ENCODE measurements around the gene PXMP4. TPM values are rescaled to one million over a fixed set of nuclear protein-coding genes. Genes with fewer than 3 reads are reported as not detected.

PXMP4 gene
- total RNA-seq, 1 donor from 2014 or later: 14.3 TPM

DNA sequence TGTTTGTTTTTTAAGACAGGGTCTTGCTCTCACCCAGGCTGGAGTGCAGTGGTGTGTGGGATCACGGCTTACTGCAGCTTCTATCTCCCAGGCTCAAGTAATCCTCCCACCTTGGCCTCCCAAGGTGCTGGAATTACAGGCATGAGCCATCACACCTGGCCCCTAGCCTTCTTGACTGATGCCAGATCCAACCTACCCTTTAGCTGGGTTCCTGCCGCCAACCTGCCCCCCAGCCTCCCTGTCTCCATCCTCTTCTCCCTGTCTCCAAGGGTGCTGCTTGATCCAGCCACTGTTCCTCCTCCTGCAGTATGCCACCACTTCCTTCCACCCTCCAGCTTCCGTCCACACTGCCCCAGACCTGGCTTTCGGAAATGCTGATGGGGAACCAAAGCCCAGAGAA lies 61.2 kb downstream of the PXMP4 start:
- intact Hi-C loops (cut with micrococcal nuclease): no loop called here

DNA sequence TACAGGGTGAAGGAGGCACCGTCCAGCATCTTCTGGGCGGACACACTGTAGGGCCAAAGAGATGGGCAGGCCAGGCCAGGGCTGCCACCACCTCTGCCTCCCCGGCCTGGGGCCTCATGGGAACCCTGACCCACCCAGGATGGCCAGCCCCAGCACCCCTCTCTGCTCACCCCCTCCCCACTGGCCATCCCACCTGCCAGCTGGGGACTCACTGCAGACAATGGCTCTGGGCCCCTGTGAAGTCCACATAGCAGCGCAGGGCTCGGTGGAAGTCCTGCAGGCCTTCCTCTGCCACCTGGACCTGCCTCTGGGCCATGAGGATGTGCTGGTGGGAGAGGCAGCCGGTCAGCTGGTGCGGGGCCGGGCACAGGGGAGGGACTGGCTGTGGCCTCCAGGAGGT lies 61.6 kb downstream of the PXMP4 start:
- intact Hi-C loops (cut with micrococcal nuclease): no loop called here

GRCh38 chr20:33657704-33658095 lies 62.4 kb downstream of the PXMP4 start:
- intact Hi-C loops (cut with micrococcal nuclease): no loop called here

DNA sequence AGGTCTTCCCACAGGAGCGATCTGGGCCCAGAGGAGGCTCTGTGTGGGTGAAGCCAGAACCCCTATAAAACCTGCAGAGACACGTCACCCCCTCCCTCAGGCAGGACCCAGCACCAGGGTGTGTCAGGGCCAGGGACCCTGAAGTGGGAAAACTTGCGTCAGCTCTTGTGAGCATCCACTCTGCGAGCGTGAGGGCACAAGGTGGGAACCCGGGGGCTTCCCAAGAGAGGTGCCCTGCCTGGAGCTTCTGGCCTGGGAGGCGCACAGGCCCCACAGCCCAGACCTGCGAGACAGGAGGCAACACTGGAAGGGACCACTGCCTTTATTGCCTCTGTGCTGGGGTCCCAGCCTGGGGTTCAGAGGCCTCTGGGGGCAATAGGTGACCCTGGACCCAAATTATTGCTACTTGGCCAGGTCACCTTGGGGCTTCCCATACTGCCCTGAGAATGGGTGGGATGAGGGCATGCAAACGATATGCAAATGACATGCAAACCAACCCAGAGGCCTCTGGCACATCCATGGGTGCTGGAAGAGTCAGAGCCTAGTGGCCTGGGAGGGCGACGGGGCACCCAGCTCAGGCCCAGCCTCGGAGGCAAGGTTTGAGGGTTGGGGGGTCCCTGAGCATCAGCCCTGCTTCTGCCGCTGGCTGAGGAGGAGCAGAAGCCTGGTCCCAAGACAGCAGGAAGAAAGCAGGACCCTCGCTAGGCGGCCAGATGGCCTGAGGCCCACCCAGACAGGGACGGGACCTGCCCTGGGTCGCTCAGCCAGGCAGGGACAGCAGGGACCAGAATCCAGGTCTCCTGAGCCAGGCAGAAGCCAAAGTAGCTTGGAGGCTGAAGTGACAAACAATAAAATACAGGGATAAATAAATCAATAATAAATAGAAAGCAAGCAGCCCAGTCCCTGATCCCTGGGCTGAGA lies 63.1 kb downstream of the PXMP4 start:
- intact Hi-C loops (cut with micrococcal nuclease): no loop called here

- intact Hi-C loops (cut with micrococcal nuclease): no loop called here
Observed at GRCh38 chr20:33656010-33656782, 63.9 kb downstream of the PXMP4 start.

GRCh38 chr20:33655164-33655563 lies 64.9 kb downstream of the PXMP4 start:
- intact Hi-C loops (cut with micrococcal nuclease): no loop called here

- intact Hi-C loops (cut with micrococcal nuclease): no loop called here
Observed at GRCh38 chr20:33654680-33655161, 65.4 kb downstream of the PXMP4 start.

DNA sequence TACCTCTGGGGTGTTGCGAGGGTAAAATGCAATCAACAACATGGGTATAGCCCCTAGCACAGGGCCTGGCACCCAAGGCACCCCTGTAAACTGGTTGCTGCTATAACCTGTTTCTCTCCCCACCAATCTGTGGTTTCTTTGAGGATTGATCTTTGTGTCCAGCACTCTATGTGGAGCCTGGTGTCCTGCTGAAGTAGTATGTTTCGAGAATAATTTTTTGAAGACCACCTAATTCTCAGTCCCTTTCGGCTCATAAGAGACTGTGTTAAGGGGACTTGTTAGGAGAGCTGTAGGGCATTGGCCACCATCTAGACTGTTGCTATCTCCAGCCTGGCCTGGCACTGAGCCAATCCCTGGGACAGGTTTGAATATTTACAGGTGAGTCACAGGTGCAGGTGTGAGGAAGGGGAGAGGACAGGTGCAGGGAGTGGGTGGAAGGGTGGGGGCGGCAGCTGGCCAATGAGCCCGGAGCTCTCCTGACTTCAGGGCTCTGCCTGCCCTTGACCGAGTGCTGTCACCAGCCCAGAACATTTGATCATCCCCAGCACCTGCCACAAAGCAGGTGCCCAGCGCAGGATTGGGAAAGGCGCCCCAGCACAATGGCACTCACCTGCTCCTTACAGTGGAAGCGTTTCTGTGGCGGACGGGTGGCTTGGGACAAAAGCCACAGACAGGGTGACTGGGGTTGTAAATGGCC lies 66.1 kb downstream of the PXMP4 start:
- intact Hi-C loops (cut with micrococcal nuclease): no loop called here

GRCh38 chr20:33653218-33653899 lies 66.8 kb downstream of the PXMP4 start:
- intact Hi-C loops (cut with micrococcal nuclease): no loop called here

Other genes with a start within 250 kb of the PXMP4 start
- 18.9 and 19.4 TPM in 2 replicates for gene CBFA2T2, start 230.2 kb downstream of the PXMP4 start, total RNA-seq
- gene C20orf144, start 58.0 kb downstream of the PXMP4 start, total RNA-seq: 0.29 and 0.61 TPM in 2 replicates
- 3.1 and 3.6 TPM in 2 replicates for gene ACTL10, start 53.4 kb downstream of the PXMP4 start, total RNA-seq
- 54.1 and 56.6 TPM in 2 replicates for gene NECAB3, start 45.9 kb downstream of the PXMP4 start, total RNA-seq
- 72.3 and 73.3 TPM in 2 replicates for gene E2F1, start 33.9 kb downstream of the PXMP4 start, total RNA-seq
- 7.0 and 7.4 TPM in 2 replicates for gene ZNF341, start 11.7 kb upstream of the PXMP4 start, total RNA-seq
- 78.0 and 84.5 TPM in 2 replicates for gene CHMP4B, start 91.0 kb upstream of the PXMP4 start, total RNA-seq

Data from T-helper 1 cell treated with Interleukin-12 subunit alpha and Interleukin-12 subunit beta and Interleukin-4 antibody, amounts not matched to agents 30 ng/mL and 1 ng/mL, for 36 hours (primary cell).